NCI-H345 (cell line): Measurements from ENCODE around the gene PRSS12.
"Not testable (repeated sequence)": the region's sequence is repeated elsewhere in the genome, so short reads cannot be mapped to it uniquely, and the experiment has no call there.

Experiments used
- DNase-seq: peaks from one replicate; lab custom pipeline; 2025; lab: John Stamatoyannopoulos, UW

Gene PRSS12

DNA sequence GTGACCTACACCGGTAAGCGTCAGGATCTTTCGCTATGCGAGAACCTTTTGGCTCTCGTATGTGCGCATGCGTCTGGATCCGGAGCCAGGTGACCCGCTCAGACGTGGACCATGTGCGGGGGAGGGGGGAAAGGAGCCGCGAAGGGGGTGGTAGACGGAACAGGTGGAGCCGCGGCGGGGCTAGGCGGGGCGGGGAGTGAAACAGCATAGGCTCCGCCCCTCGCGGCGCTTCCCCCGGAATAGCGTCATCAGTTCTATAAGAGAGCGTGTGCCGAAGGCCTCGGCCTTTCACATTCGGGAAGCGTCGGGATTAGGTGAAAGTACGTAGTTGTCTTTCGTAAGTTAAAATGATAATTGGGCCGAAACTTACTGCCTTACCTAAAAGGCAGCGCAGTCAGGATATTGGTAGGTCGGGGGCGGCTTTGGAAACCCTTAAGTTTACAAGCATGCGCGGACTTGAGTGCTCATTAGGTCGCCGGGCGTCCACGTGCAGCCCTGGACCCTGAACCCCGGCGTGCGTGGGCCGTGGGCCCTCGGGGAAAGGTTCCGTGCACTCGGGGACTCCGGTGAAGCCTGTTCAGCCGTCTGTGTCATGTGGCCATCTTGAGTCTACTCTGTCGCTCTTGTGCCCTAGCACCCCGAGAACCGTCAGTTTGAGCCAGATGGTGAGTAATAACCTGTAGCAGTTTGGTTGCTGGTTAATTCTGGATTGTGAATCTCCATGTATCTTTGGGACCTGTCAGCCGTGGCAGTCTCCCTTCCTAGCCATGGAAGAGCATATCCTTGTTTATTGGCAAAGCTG is 74.1 kb downstream of the PRSS12 start:
- peak; percentile 95 for DNase-seq

DNA sequence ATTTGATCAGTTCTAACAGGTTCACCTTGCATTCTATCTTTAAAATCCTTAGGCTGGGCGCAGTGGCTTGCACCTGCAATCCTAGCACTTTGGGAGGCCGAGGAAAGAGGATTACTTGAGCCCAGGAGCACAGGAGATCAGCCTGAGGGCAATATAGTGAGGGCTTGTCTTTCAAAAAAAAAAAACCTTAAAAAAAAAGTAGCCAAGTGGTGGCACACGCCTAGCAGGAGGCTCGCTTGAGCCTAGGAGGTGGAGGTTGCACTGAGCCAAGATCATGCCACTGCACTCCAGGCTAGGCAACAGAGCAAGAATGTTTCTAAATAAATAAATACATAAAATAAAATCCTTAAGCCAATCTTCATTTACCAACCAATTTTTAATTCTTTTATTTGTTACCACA is 75.6 kb downstream of the PRSS12 start:
- no peak for DNase-seq

- DNase-seq: no peak
These were observed 76.2 kb downstream of the PRSS12 start for GRCh38 chr4:118276580-118276979.

GRCh38 chr4:118273642-118274041 is 79.2 kb downstream of the PRSS12 start:
- DNase-seq: no peak

DNA sequence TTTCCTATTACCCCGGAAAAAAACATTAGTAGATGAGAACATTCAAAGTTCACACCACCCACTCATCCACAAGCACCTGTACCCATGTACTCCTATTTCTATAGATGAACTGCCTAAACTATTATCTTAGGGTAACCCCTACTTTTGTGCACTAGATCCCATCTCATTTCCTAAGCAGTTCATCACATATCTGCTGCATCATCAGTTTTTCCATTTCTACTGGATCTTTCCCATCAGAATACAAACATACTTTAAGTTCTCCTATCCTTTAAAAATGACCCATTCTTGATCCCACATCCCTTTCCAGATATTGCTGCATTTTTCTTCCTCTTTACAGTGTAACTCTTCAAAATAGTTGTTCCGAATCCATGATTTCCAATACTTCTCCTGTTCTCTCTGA is 81.0 kb downstream of the PRSS12 start:
- DNase-seq: no peak

DNA sequence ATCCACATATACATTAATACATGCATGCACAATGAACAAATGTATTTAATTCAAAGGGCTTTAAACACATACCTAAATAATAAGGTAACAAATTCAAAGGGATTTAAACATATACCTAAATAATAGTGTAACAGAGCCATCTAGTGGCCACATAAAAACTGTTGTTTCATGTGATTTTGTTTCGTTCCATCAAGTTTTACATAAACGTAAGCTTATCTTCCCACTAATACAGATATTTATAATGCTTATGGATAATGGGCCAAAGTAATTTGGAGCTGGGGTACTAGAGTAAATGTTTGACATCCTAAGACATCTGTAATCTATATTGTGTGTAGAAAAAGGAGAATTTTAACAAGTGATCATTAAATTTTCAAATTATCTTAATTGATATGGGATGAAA is 82.3 kb downstream of the PRSS12 start:
- peak; percentile 42 for DNase-seq

- DNase-seq: no peak
These were observed 84.0 kb downstream of the PRSS12 start for GRCh38 chr4:118268780-118269179.

DNA sequence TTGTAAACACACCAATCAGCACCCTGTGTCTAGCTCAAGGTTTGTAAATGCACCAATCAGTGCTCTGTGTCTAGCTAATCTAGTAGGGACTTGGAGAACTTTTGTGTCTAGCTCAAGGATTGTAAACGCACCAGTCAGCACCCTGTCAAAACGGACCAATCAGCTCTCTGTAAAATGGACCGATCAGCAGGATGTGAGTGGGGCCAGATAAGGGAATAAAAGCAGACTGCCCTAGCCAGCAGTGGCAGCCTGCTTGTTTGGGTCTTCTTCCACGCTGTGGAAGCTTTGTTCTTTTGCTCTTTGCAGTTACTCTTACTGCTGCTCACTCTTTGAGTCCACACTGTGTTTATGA is 86.7 kb downstream of the PRSS12 start:
- DNase-seq: not testable (repeated sequence)

DNA sequence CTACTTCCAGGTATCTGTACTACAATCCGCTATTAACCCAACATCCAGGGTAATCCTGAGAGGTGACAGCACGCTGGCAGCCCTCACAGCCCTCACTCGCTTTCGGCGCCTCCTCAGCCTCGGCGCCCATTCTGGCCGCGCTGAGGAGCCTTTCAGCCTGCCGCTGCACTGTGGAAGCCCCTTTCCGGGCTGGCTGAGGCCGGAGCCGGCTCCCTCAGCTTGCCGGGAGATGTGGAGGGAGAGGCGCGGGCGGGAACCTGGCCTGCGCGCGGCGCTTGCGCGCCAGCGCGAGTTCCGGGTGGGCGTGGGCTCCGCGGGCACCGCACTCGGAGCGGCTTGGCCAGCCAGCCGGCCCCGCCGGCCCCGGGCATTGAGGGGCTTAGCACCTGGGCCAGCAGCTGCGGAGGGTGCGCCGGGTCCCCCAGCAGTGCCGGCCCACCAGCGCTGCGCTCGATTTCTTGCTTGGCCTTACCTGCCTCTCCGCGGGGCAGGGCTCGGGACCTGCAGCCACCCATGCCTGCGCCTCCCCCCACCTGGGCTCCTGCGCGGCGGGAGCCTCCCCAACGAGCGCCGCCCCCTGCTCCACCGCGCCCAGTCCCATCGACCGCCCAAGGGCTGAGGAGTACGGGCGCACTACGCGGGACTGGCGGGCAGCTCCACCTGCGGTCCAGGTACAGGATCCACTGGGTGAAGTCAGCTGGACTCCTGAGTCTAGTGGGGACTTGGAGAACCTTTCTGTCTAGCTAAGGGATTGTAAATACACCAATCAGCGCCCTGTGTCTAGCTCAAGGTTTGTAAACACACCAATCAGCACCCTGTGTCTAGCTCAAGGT is 87.3 kb downstream of the PRSS12 start:
- DNase-seq: peak; percentile 29

GRCh38 chr4:118264096-118264495 is 88.7 kb downstream of the PRSS12 start:
- no peak for DNase-seq

GRCh38 chr4:118260309-118260708 is 92.5 kb downstream of the PRSS12 start:
- no peak for DNase-seq

- no peak for DNase-seq
These were observed 93.7 kb downstream of the PRSS12 start for GRCh38 chr4:118259111-118259510.

- no peak for DNase-seq
These were observed 98.4 kb downstream of the PRSS12 start for GRCh38 chr4:118254368-118254767.

DNA sequence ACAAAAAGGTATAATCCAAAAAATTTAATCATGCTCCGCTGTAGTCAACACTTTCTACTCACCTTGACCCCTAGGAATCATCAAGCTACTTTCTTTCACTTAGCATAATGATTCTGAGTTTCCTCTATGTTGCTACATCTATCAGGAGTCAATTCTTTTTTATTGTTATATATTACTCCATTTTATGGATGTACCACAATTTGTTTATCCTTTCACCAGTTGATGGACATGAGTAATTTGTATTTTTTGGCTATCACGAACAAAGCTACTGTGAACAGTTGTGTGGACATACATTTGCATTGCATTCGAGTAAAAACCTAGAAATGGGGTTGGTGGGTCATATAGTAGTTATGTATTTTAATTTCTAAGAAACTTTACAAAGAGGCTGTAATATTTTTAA is 102.9 kb downstream of the PRSS12 start:
- no peak for DNase-seq

GRCh38 chr4:118237531-118237930 is 115.3 kb downstream of the PRSS12 start:
- DNase-seq: no peak

- no peak for DNase-seq
These were observed 117.2 kb downstream of the PRSS12 start for GRCh38 chr4:118235566-118236120.
